HepG2 (cell line): ENCODE results near the gene GPATCH3. TPM values are rescaled to one million over a fixed set of nuclear protein-coding genes. Genes with fewer than 3 reads are reported as not detected.

ENCODE experiments used
- CCAR2 ChIP-seq: fragments of 200-400 bp; formaldehyde crosslinking; optimal IDR thresholded peaks from 2 replicates; pipeline ENCODE3; 2018; ENCODE audit warnings: low read depth, mild to moderate bottlenecking, low read length, moderate library complexity
- DNMT1 ChIP-seq: sonication (generic); formaldehyde crosslinking; IDR thresholded peaks from 2 replicates; pipeline ENCODE4 v1.5.1; 2020; ENCODE audit warnings: mild to moderate bottlenecking, missing genetic modification reagents
- ELF3 ChIP-seq: IDR thresholded peaks from 2 replicates; pipeline ENCODE4 v1.6.1; 2016; ENCODE audit warnings: missing genetic modification reagents, missing compliant biosample characterization
- EZH2 ChIP-seq: conservative IDR thresholded peaks from 2 replicates; pipeline ENCODE4 v1.6.1; 2012; ENCODE audit warnings: mild to moderate bottlenecking, low read depth, low read length, moderate library complexity
- FOXO1 ChIP-seq: sonication (generic); formaldehyde crosslinking; IDR thresholded peaks from 2 replicates; pipeline ENCODE4 v1.4.0; 2020; ENCODE audit warnings: missing genetic modification reagents
- GABPB1 ChIP-seq: IDR thresholded peaks from 2 replicates; pipeline ENCODE4 v1.6.1; 2016; ENCODE audit warnings: mild to moderate bottlenecking, missing genetic modification reagents, moderate library complexity, missing compliant biosample characterization
- HNRNPH1 ChIP-seq: fragments of 200-400 bp; formaldehyde crosslinking; optimal IDR thresholded peaks from 2 replicates; pipeline ENCODE3; 2017; ENCODE audit warnings: mild to moderate bottlenecking, low read depth, low read length
- IKZF1 ChIP-seq: fragments of 450-650 bp; IDR thresholded peaks from 2 replicates; pipeline ENCODE4 v1.7.1; 2016
- IKZF4 ChIP-seq: sonication (generic); formaldehyde crosslinking; IDR thresholded peaks from 2 replicates; pipeline ENCODE4 v1.5.1; 2020; ENCODE audit warnings: borderline replicate concordance, mild to moderate bottlenecking, low read depth, missing genetic modification reagents; ENCODE audit errors: not compliant biosample characterization
- KLF9 ChIP-seq: IDR thresholded peaks from 2 replicates; pipeline ENCODE4 v1.6.1; 2016; ENCODE audit warnings: low read depth
- MLXIP ChIP-seq: sonication (generic); formaldehyde crosslinking; IDR thresholded peaks from 2 replicates; pipeline ENCODE4 v1.9.0; 2021; ENCODE audit warnings: missing genetic modification reagents, borderline replicate concordance
- MTA3 ChIP-seq: sonication (generic); formaldehyde crosslinking; IDR thresholded peaks from 2 replicates; pipeline ENCODE4 v1.4.0; 2020; ENCODE audit warnings: missing genetic modification reagents
- NCOR1 ChIP-seq: fragments of 200-600 bp; sonication (generic); IDR thresholded peaks from 2 replicates; pipeline ENCODE4 v1.7.0; 2017; ENCODE audit warnings: antibody characterized with exemption, low read length, borderline replicate concordance
- NFIC ChIP-seq: IDR thresholded peaks from 2 replicates; pipeline ENCODE4 v1.6.1; 2012; ENCODE audit warnings: mild to moderate bottlenecking, low read length, inconsistent platforms
- NR1H2 ChIP-seq: sonication (generic); formaldehyde crosslinking; IDR thresholded peaks from 2 replicates; pipeline ENCODE4 v1.8.1; 2022; ENCODE audit warnings: low read depth, missing genetic modification reagents, borderline replicate concordance
- ONECUT2 ChIP-seq: sonication (generic); formaldehyde crosslinking; IDR thresholded peaks from 2 replicates; pipeline ENCODE4 v1.4.0; 2020; ENCODE audit warnings: missing genetic modification reagents
- SIN3A ChIP-seq: IDR thresholded peaks from 2 replicates; pipeline ENCODE4 v1.6.1; 2011; ENCODE audit warnings: low read depth, mild to moderate bottlenecking, control low read depth, low read length, borderline replicate concordance
- SMARCE1 ChIP-seq: fragments of 450-650 bp; IDR thresholded peaks from 2 replicates; pipeline ENCODE4 v1.6.1; 2017; ENCODE audit warnings: borderline replicate concordance
- TARDBP ChIP-seq: sonication (generic); formaldehyde crosslinking; IDR thresholded peaks from 2 replicates; pipeline ENCODE4 v1.8.0; 2022; ENCODE audit warnings: mild to moderate bottlenecking, missing genetic modification reagents
- TBX2 ChIP-seq: sonication (generic); formaldehyde crosslinking; IDR thresholded peaks from 2 replicates; pipeline ENCODE4 v1.5.0; 2020; ENCODE audit warnings: missing genetic modification reagents, mild to moderate bottlenecking, borderline replicate concordance
- THYN1 ChIP-seq: sonication (generic); formaldehyde crosslinking; IDR thresholded peaks from 2 replicates; pipeline ENCODE4 v1.8.1; 2023; ENCODE audit warnings: low read depth, mild to moderate bottlenecking, moderate library complexity, missing genetic modification reagents, borderline replicate concordance
- XBP1 ChIP-seq: sonication (generic); formaldehyde crosslinking; IDR thresholded peaks from 2 replicates; pipeline ENCODE4 v1.5.0; 2020; ENCODE audit warnings: missing genetic modification reagents
- ZBTB3 ChIP-seq: sonication (generic); formaldehyde crosslinking; IDR thresholded peaks from 2 replicates; pipeline ENCODE4 v1.4.0; 2020; ENCODE audit warnings: low read depth, mild to moderate bottlenecking, moderate library complexity, missing genetic modification reagents, borderline replicate concordance
- ZBTB38 ChIP-seq: sonication (generic); formaldehyde crosslinking; IDR thresholded peaks from 2 replicates; pipeline ENCODE4 v1.5.1; 2020; ENCODE audit warnings: mild to moderate bottlenecking, missing genetic modification reagents
- ZNF235 ChIP-seq: sonication (generic); formaldehyde crosslinking; IDR thresholded peaks from 2 replicates; pipeline ENCODE4 v1.8.1; 2023; ENCODE audit warnings: mild to moderate bottlenecking, missing genetic modification reagents, borderline replicate concordance
- ZNF546 ChIP-seq: sonication (generic); formaldehyde crosslinking; conservative IDR thresholded peaks from 2 replicates; pipeline ENCODE4 v1.8.1; 2023; ENCODE audit warnings: mild to moderate bottlenecking, missing genetic modification reagents
- ZNF572 ChIP-seq: sonication (generic); formaldehyde crosslinking; IDR thresholded peaks from 2 replicates; pipeline ENCODE4 v1.5.1; 2020; ENCODE audit warnings: mild to moderate bottlenecking, missing genetic modification reagents
- ZNF782 ChIP-seq: sonication (generic); formaldehyde crosslinking; IDR thresholded peaks from 2 replicates; pipeline ENCODE4 v1.4.0; 2020; ENCODE audit warnings: missing genetic modification reagents, mild to moderate bottlenecking, borderline replicate concordance
- polyA plus RNA-seq, 8 experiments: library from polyadenylated mRNA; depleted of rRNA in 3 of 8; stranded (reverse) in 7 of 8; unstranded in 1 of 8; fragments of >200 nt; fragmentation: Illumina TruSeq in 4 of 8; extraction: Trizol in 4 of 8; gene quantifications; 2 replicates each; pipeline versions ENCODE4 v1.2.1 to v1.2.3, GENCODE V29; 2011 to 2016; ENCODE audit warnings: low read depth in 4 of 8, missing spikeins in 1 of 8, mixed read lengths in 1 of 8; ENCODE audit not compliant: insufficient read depth in 1 of 8
- total RNA-seq, 5 experiments: library from RNA; depleted of rRNA; stranded (reverse); fragments of >200 nt; fragmentation: Illumina TruSeq; extraction: Trizol; gene quantifications; 2 replicates each; pipeline ENCODE4 v1.2.3, GENCODE V29; 2016; ENCODE audit warnings: low read depth in 1 of 5

Gene GPATCH3
- total and polyA plus RNA-seq, 2 of the 13 experiments (the other 11 are each of a cell fraction or from before 2014, with no cell fraction given) = 8.3 to 11.0 TPM

- no peak; the same call in 1 of the 2 replicates for TF ChIP-seq ZBTB3 (CRISPR knock-in tag)
- no peak for TF ChIP-seq NCOR1
- no peak for TF ChIP-seq ZNF235 (CRISPR knock-in tag)
- no peak for TF ChIP-seq NFIC
- TF ChIP-seq ZNF572 (CRISPR knock-in tag) = peak; percentile 48; the same call in 1 of the 2 replicates
- no peak; the same call in 1 of the 2 replicates for TF ChIP-seq ELF3
- no peak for TF ChIP-seq FOXO1 (CRISPR knock-in tag)
- TF ChIP-seq IKZF1 = no peak
- no peak for TF ChIP-seq KLF9 (CRISPR knock-in tag)
- no peak; the same call in 1 of the 2 replicates for TF ChIP-seq ZNF546 (CRISPR knock-in tag)
- no peak for TF ChIP-seq EZH2
- TF ChIP-seq SMARCE1 = no peak
- no peak for TF ChIP-seq HNRNPH1
- TF ChIP-seq ZNF782 (CRISPR knock-in tag) = peak; percentile 97; the same call in 1 of the 2 replicates
- no peak for TF ChIP-seq CCAR2
- TF ChIP-seq XBP1 = no peak
- peak; percentile 94; the same call in 1 of the 2 replicates for TF ChIP-seq NR1H2 (CRISPR knock-in tag)
- 0 out of 2 replicates have a peak, but pooled peaks have one; percentile 30 for TF ChIP-seq MTA3
- TF ChIP-seq MLXIP = no peak
- peak; percentile 80 for TF ChIP-seq ZBTB38
- peak; percentile 74 for TF ChIP-seq TARDBP
- no peak for TF ChIP-seq IKZF4
- TF ChIP-seq ONECUT2 (CRISPR knock-in tag) = no peak
- no peak for TF ChIP-seq THYN1 (CRISPR knock-in tag)
- TF ChIP-seq SIN3A = peak; percentile 92; the same call in 1 of the 2 replicates
- peak; percentile 96 for TF ChIP-seq GABPB1
- peak; percentile 82 for TF ChIP-seq TBX2 (CRISPR knock-in tag)
- 0 out of 2 replicates have a peak, but pooled peaks have one; percentile 42 for TF ChIP-seq DNMT1 (CRISPR knock-in tag)
Observed at GRCh38 chr1:26889551-26890466, 10.5 kb downstream of the GPATCH3 start, which contains the start of gene GPN2 (continued).
